ENCODE measurements around the gene TRIM33. TPM values are rescaled to one million over a fixed set of nuclear protein-coding genes. Genes with fewer than 3 reads are reported as not detected.

The TRIM33 gene
- total RNA-seq, 6 experiments from 2014 or later: 13.9 to 18.0 (median 15.0) TPM

DNA sequence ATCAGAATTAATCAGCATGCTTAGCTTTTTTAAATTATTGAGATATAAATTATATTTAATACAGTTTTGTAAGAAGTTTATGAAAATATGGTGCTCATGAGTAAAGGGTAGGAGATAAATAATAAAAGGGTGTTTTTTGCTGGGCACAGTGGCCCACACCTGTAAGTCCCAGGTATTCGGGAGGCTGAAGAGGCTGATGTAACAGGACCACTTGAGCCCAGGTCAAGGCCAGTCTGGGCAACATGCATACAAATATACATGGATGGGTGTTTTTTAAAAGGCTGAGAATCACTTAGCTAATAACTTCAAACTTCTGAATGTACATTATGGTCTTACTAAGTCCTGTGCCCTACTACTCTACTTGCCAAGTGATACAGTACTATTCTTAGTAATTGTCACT, 73.2 kb downstream of the TRIM33 start:
- Histone ChIP-seq H3K27ac (no peak overlapping the region), H3K27me3 (no peaks in the 10 kb centered on the region), H3K4me3 (no peak overlapping the region), H3K9me3 (no peaks in the 10 kb centered on the region), H3K4me1 (peaks cover 0 to 8% (median 0%) of the 10 kb centered on the region in 4 donors), H3K36me3 (no peaks in the 10 kb centered on the region)
- 33% methylated on average over 1 of the region's 1 CpG for WGBS (ENCODE audit: insufficient coverage, low coverage, low lambda C conversion rate, missing lambda C conversion rate)
- DNase-seq: no peak
- TF ChIP-seq POLR2A (IDR thresholded peaks at IDR 0.05): no peak
- TF ChIP-seq, protein P1, sequence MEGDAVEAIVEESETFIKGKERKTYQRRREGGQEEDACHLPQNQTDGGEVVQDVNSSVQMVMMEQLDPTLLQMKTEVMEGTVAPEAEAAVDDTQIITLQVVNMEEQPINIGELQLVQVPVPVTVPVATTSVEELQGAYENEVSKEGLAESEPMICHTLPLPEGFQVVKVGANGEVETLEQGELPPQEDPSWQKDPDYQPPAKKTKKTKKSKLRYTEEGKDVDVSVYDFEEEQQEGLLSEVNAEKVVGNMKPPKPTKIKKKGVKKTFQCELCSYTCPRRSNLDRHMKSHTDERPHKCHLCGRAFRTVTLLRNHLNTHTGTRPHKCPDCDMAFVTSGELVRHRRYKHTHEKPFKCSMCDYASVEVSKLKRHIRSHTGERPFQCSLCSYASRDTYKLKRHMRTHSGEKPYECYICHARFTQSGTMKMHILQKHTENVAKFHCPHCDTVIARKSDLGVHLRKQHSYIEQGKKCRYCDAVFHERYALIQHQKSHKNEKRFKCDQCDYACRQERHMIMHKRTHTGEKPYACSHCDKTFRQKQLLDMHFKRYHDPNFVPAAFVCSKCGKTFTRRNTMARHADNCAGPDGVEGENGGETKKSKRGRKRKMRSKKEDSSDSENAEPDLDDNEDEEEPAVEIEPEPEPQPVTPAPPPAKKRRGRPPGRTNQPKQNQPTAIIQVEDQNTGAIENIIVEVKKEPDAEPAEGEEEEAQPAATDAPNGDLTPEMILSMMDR (IDR thresholded peaks at IDR 0.05): no peak
- no peak for ATAC-seq
- intact Hi-C loops (cut with DNase I): no loop called here

DNA sequence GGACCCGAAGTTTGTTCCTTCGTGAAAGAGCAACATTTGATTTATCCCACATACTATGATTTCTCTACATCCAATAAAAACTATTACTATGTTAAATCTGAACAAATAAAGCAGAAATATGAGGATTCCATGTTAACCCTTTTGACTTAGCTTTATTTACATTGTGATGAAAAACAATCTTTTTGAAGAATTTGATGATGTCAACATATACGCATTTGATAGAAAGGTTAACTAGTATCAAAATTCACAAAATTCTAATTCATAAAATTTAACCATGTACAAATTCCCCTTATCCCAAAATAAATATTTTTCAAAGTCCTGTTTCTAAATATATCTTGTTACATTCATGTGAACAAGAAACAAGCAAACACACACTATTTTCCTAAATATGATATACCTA, 74.2 kb downstream of the TRIM33 start:
- TF ChIP-seq POLR2A (IDR thresholded peaks at IDR 0.05): no peak
- TF ChIP-seq, protein P1 (IDR thresholded peaks at IDR 0.05): no peak
- H3K27me3 ChIP-seq: no peaks in the 10 kb centered on the region
- ATAC-seq: no peak
- no peak overlapping the region for H3K27ac ChIP-seq
- peaks cover 0 to 8% (median 0%) of the 10 kb centered on the region in 4 donors for H3K4me1 ChIP-seq
- no peak for DNase-seq
- no peak overlapping the region for H3K4me3 ChIP-seq
- no peaks in the 10 kb centered on the region for H3K9me3 ChIP-seq
- 94% methylated on average over 3 of the region's 3 CpGs for WGBS (ENCODE audit: insufficient coverage, low coverage, low lambda C conversion rate, missing lambda C conversion rate)
- intact Hi-C loops (cut with DNase I): no loop called here
- H3K36me3 ChIP-seq: no peaks in the 10 kb centered on the region

DNA sequence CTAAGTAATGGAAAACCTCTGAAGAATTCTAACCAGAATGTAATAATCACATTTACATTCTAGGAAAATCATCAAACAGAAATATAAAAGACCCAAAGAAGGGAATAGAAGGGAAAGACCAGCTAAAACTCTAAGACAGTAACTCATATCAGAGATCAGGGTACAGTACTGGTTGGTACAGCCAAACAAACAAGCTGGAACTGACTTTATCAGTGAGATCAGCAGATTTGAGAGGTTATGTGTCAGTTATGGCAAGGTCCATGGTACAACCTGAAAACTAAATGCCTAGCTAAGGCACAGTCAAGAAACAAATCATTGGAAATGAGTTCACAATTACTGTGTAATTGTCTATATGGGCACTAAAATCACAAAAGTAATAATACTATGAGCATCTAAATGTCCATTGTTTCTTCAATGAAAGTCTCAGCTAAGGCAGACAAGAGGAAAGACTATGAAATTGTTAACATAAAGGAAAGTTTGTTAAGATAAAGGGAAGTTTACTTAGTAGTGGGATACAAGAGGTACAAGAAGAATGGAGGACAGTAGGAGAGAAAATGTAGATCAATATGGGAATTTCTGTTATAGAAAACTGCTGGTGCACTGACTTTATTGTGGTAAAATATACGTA, 75.8 kb downstream of the TRIM33 start:
- TF ChIP-seq, protein P1 (IDR thresholded peaks at IDR 0.05): no peak
- no peak for TF ChIP-seq POLR2A (IDR thresholded peaks at IDR 0.05)
- 83% methylated on average over 1 of the region's 1 CpG for WGBS (ENCODE audit: insufficient coverage, low coverage, low lambda C conversion rate, missing lambda C conversion rate)
- Histone ChIP-seq H3K4me3 (no peak overlapping the region), H3K27me3 (no peaks in the 10 kb centered on the region), H3K4me1 (peaks cover 0 to 8% (median 0%) of the 10 kb centered on the region in 4 donors), H3K36me3 (peaks cover 0 to 6% (median 0%) of the 10 kb centered on the region in 4 donors), H3K9me3 (no peaks in the 10 kb centered on the region), H3K27ac (no peak overlapping the region)
- ATAC-seq (peak; percentile 82 to 99 (median 91)), DNase-seq (no peak)
- intact Hi-C loops (cut with DNase I): no loop called here

DNA sequence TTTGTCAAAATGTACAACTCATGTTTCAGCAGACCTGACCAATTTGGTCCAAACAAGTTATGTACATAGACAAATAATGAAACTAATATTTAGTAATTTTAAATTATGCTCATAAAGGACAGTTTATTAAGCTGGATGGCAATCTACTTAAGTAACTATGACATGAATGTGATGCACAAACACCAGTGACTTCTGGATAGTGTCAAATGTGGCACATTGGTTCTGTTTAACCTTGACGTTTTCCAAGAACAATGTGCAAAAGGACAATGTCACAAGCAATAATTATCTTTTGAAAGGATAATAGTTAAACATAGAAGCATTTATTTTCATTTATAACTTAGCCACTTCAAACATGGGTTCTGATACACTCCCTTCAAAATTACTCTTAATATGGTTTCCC, 80.0 kb downstream of the TRIM33 start:
- 63% methylated on average over 1 of the region's 1 CpG for WGBS (ENCODE audit: insufficient coverage, low coverage, low lambda C conversion rate, missing lambda C conversion rate)
- peaks cover 0 to 8% (median 0%) of the 10 kb centered on the region in 4 donors for H3K4me1 ChIP-seq
- TF ChIP-seq POLR2A (IDR thresholded peaks at IDR 0.05): no peak
- TF ChIP-seq, protein P1 (IDR thresholded peaks at IDR 0.05): no peak
- no peak for DNase-seq
- no peak overlapping the region for H3K4me3 ChIP-seq
- no peaks in the 10 kb centered on the region for H3K9me3 ChIP-seq
- H3K27me3 ChIP-seq: no peaks in the 10 kb centered on the region
- no peak for ATAC-seq
- peaks cover 0 to 17% (median 3%) of the 10 kb centered on the region in 4 donors for H3K36me3 ChIP-seq
- no peak overlapping the region for H3K27ac ChIP-seq
- intact Hi-C loops (cut with DNase I): no loop called here
